ENCODE data around the gene NAV3.

DNA sequence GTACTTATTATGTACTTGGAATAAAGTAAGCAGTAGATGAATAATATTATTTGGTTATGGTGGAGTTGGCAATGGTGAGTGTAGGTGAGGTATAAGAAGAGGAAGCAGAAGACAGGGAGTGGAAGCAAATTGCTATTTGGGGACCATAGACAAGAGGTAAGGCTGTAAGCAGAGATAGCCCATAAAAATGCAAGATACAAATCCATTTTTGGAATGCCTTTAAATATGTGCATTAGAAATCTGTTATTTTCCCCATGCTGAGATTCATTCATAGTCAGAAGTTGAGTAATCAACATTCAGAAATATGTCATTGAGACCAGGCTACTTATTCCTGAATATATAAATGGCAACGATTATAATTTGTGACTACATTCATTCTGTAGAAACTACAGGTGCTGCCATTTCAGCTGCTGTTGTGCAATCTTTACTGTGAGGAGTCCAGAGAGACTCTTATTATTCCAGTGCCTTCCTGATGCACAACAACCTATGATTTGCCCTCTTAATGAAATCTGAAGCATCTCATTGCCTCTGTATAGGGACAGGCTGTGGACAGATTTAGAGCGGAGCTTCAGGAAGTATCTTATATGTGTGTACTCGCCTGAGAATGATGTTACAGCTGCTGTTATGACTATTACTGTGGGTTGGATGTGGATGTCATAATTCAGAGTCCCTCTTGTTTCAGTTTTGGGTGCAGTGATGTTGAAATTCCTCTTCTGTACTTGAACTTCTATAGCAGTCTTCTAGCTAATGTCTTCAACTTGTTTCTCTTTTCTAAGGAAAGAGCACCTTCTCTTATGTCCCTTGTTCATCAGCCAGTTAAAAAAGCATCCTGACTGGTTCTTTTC lies 173.8 kb downstream of the NAV3 start:
- no peak for TF ChIP-seq POLR2A (IDR thresholded peaks at IDR 0.05)
- TF ChIP-seq CTCF (IDR thresholded peaks at IDR 0.05) = no peak
